Effector CD8-positive, alpha-beta T cell (primary cell): ENCODE data around the gene DUSP7.
"Not testable (repeated sequence)": the region's sequence is repeated elsewhere in the genome, so short reads cannot be mapped to it uniquely, and the experiment has no call there.

Source experiments
- DNase-seq: peaks from one replicate; lab custom pipeline; 2025; lab: John Stamatoyannopoulos, UW

Gene DUSP7

DNA sequence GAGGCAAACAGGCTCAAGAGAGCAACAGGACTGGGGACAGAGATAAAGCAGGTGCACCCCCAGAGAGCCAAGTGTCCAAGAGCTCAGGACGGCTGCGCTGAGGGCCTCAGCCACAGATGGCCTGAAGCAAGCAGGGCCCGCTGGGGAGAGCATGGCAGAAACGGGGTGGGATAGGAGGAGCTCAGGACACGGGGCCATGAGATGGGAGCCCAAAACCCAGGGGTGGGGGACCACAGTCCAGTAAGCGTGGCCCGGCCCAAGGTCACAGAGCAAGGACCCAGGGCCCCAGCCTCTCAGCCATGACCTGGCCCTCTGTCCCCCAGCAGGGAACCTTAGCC is 9.5 kb downstream of the DUSP7 start:
- no peak for DNase-seq

DNA sequence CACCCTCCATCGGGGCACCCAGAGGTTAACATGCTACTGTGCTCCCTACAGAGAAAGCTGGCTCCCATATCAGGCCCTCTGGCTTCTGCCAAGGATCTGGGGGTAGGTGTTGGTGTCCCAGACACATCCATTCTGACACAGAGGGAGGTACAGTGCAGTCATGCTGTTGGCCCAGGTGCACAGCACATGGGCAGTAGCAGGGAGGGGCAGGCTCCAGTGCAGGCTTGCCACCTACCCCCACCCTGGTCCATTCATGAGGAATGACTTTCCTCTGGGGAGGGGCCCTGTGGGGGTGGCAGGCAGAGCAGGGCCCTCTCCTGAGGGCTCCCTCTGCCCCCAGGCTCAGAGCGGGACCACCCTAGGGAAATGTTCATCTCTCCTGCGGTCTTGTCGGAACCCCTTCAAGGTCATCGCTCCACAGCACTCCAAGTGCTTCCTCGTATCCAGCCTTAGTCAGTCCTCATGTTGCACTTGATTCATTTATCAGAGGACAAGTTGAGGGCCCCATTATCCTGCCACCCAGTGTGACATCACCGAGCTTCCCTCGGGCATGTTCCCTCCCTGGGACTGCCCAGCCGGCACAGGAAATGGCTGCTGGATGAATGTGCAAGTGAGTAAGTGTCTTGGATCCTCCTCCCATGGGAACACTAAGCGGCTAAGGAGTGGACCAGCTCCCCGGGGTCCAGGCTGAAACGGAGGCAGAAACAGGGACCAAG is 10.0 kb downstream of the DUSP7 start:
- no peak for DNase-seq

DNA sequence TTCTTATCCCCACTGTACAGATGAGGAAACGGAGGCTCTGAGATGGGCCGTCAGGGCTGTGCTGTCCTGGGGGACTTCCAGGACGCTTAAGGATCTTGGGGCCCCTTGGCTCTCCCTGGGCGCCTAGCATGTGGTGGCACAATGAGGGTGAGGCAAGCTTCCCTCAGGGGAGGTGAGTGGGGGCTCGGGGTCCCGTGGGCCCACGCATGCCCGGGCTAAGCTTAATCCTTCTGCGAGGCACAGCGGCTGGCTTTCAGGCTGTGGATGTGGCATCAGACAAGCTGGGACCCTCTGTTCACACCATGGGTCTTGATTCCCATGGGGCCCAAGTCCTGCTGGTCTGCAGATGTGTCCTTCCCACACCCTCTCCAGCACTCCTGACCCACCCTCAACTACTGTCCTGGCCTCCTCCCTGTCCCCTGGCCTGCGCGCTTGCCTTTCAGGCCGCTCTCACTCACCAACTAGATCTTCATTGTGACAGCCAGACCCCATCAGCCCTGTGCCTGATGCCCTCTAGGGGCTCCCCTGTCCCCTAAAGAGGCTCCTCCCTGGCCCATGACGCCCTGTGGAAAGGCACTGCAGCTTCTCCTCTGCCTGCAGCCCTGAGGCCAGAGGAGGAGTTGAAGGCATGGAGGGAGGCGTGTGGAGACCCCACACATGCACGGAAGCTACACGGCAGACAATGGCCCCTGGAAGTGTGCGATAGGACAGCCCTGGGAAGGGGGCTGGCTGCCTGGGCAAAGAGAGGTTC is 11.3 kb downstream of the DUSP7 start:
- no peak for DNase-seq

DNA sequence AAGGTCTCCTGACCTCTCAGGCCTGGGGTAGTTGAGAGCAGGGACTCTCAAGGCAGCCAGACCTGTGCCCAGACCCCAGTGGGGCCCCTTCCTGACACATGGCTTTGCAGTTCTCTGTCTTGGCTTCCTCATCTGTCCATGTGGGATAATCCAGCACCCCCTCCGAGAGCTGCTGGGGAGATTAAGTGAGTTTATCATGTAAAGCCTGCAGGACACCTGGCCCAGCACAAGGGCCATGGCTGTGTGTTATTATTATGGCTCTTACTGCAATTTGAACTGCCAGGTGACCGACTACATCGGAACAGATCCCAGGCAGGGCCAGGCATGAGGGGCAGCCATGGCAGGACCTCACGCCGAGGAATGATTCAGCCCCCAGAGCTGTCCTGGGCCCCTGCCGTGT is 12.6 kb downstream of the DUSP7 start:
- no peak for DNase-seq

DNA sequence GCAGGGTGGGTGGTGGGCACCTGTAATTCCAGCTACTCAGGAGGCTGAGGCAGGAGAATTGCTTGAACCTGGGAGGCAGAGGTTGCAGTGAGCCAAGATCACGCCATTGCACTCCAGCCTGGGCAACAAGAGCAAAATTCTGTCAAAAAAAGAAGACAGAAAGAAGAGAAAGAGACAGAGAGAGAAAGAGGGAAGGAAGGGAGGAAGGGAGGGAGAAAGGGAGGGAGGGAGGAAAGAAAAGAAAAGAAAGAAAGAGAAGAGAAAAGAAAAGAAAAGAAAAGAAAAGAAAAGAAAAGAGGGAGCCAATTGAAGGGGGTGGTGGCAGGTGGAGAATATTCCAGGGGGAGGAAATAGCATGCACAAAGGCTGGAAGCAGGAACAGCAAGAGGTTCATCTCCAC is 13.3 kb downstream of the DUSP7 start:
- not testable (repeated sequence) for DNase-seq

DNA sequence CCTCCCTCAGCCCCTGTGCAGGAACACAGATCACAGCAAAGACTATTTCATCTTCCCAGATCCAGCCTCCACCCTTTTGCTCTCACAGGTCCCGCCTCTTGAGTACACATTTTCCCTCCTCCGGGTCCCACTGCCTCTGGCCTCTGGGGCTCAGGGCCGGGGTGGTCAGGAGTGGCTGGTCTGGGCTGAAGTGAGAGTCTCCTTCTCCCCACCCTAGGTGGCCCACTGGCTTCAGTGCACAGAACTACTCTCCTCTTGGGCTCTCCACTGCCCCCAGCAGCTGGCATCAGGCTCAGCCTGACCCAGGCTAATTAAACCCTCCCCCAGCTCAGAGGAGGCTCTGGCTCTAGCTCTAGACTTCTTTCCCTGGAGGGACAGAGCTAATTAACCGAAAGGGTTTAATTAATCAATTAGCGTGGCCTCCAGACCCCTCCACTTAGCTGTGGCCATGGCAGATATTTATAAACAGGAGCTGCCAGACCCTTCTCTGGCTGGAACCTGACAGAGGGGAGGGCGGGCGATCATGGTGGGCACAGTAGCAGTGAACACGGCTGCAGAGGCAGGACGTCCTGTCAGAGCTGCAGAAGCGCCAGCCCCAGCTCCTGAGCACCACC is 15.1 kb downstream of the DUSP7 start:
- no peak for DNase-seq

DNA sequence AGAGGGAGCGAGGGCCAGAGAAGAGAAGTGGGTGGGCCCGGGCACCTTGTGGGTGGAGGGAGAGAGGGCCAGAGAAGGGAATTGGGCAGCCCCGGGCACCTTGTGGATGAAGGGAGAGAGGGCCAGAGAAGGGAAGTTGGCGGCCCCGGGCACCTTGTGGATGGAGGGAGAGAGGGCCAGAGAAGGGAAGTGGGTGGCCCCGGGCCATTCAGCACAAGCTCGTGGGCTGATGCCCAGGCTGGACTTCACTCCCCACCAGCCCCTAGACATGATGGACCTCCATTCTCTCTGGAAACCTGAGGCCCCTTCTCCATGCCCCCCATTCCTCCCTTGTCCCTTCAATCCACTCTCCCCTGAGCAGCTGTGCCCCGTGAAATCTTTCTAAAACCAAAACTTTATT is 15.8 kb downstream of the DUSP7 start:
- no peak for DNase-seq

DNA sequence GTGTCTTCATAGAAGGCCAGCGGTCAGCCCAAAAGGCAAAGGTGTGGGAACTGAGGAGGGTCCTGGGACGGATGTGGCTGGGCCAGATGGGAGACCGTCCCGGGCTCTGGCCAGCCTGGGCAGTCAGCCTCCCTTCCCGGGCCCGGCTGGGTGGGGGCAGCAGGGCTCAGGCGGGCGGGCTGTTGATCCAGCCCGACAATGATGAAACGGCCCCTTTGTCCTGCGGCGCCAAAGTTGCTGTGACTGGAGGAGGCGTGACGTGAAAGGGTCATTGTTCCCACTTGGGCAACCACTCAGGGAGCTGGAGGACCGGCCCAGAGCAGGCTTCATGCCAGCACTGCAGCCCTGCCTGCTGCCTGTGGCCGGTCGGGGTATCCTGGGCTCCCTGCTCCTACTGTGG is 16.5 kb downstream of the DUSP7 start:
- no peak for DNase-seq

DNA sequence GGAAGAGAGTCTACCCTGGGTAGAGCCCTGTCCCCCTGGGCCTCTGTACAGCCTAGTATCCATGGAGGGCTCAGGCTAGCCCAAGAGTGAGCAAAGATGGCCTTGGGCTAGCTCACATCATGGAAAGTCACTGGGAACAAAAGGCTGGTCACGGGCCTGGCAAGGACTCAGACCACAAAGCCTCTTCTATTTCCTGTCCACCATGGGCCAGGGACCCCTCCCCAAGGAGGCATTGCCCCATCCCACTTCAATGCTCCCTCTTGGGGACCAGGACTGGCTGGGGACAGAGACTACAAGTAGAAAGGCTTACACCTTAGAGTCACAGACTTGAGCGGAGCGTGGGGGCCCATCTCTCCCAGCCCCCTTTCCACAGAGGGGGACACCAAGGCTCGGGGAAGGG is 16.9 kb downstream of the DUSP7 start:
- no peak for DNase-seq

DNA sequence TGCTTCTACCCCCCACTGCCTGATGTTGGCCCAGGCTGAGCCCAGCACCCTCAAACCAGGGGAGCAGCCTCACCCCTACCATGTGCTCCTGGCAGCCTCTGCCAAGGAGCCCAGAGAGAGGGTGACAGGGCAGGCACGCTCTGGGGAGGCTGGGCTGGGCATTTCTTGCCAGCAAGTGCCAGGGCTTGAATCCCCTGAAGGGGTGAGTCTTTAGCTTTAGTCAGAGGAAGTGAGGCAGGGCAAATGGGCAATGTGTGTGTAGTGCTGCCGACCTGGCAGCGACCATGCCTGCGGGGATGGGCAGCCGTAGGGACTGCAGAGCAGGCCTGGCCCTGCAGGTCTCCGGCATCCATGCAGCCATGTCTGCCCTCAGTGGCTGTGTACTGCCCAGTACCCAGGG is 18.1 kb downstream of the DUSP7 start:
- DNase-seq: no peak

DNA sequence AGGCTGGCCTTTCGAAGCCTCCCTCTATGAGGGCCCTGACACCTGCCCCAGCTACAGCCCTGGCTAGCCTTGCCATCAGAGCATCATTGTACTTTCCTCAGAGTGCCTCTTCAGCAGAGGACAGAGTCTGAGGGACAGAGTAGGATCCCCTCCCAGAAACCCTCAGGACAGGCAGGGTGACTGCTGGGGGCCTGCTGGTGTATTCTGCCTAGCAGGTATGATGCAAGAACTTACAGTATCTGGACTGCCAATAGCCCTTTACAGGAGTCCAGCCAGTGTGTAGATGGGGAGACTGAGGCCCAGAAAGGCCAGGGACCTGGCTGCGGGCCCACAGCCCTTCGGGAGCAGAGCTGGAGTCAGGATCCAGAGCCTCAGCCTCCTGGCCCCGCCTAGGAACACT is 19.1 kb downstream of the DUSP7 start:
- DNase-seq: no peak

DNA sequence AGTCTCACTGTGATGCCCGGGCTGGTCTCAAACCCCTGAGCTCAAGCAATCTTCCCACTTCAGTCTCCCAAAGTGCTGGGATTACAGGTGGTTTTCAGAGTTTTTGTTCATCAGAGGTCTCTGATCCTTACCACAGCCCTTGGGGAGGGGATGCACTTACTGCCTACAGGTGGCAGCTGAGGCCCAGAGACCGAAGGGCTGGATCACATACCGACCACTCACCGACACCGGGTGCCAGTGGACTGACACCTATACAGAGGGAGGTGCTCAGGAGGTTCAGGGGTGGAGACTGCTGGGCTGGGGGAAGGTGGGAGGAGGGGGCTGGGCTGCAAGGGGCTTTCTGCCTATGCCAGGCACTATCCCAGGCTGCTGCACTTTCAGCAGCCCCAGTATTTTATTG is 19.5 kb downstream of the DUSP7 start:
- DNase-seq: no peak

DNA sequence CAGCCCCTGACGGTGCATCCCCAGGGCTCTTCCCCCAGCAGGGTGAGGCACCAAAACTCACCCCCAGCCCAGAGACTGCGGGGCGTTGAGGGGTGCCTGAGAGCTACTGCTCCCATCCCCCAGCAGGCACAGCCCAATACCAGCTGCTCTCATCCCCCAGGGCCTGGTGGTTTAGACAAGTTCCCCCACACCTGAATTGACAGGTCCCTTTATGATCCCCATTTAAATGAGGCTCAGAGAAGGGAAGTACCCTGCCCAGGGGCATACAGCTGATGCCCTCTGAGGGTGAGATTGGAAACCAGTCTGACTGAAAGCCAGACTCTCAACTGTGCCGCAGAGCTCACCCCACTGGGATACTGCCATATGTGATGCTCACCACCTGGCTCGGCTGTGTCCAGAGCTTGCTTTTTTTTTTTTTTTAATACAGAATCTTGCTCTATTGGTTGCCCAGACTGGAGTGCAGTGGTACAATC is 20.1 kb downstream of the DUSP7 start:
- no peak for DNase-seq

DNA sequence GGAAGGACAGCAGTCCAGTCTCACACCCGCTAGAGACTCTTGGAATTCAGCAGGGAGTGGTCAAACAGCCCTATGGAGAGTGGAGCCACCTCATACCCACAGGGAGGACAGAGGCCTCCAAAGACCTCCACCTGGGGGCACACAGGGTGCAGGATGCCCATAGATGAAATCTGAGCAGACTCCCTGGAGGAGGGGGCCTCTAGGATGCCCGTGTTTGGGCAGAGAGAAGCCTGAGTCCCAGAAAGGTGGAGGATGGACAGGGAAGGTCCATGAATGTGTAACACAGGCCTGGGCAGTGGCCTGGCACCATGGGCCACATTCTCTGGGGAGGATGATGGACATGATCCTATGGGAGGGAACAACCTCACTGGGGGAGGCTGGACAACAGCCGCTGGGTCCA is 21.7 kb downstream of the DUSP7 start:
- DNase-seq: no peak

DNA sequence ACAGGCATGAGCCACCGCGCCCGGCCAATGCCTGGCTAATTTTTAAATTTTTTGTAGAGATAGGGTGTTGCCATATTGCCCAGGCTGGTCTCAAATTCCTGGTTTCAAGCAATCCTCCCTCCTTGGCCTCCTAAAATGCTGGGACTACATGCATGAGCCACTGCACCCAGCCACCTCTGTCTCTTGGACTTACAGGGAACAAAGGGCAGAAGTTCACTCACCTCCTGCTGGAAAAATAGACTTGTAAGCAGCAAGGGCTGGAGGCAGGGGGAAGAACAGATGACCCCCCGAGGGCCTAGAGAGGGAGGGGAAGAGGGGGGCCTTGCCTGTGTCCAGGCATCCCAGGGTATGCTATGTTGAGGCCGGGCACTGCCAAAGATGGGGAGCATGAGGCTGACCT is 22.2 kb downstream of the DUSP7 start:
- DNase-seq: no peak

DNA sequence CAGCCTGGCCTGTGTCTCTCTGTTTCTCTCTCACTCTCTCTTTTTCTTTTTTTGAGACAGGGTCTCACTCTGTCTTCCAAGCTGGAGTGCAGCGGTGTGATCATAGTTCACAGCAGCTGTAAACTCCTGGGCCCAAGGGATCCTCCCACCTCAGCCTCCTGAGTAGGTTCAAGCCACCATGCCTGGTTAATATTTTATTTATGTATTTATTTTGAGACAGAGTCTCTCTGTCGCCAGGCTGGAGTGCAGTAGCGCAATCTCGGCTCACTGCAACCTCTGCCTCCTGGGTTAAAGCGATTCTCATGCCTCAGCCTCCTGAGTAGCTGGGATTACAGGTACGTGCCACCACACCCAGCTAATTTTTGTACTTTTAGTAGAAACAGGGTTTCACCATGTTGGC is 22.6 kb downstream of the DUSP7 start:
- DNase-seq: not testable (repeated sequence)

DNA sequence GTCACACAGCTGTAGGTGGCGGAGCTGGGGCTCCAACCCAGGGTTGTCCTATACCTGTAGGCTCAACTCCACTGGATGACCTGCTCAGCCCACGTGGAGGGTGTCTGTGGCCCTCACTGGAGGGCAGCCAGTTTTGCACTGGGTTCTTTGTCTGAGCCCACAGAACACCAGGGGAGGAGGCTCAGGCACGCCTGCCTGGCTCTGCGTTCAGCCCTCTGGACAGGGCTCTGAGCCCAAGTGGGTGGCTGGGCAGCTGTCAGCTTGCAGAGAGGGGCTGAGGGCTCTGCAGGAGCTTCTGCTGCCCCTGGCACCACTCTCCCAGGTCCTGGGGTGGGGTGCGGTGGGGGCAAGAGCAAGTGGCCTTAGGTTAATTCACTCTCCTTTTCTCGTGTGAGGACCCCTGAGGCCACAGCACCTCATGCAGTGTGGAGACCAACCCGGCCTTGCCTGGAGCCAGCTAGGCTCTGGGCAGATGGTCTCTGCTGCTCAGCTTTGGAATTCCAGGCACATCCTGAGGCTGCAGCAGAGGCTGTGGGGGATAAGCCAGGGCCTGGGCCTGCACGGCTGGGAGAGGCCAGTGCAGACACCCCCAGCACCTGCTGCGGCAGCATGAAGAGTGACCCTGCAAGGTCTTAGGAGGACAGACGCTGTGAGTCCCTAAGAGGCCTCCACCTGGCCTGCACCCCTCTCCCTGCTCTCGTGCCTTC is 23.5 kb downstream of the DUSP7 start:
- no peak for DNase-seq

DNA sequence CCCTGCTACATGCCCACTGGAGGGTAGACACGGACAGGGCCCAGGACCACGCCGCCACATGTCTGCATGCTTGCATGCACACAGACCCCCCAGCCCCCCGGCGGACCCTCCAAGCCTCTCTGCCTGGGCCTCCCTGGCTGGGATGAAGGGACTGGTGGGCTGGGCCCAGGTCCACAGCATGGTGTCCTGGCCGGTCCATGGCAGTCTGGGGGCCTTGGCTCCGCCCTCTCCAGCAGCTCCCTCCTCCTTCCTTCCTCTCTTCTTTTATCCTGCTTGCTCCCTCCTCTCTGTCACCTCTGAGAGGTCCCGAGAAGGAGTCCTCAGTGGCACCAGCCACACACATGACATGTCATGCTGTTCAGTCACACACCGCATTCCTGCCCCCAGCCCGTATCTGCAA is 24.5 kb downstream of the DUSP7 start:
- no peak for DNase-seq

DNA sequence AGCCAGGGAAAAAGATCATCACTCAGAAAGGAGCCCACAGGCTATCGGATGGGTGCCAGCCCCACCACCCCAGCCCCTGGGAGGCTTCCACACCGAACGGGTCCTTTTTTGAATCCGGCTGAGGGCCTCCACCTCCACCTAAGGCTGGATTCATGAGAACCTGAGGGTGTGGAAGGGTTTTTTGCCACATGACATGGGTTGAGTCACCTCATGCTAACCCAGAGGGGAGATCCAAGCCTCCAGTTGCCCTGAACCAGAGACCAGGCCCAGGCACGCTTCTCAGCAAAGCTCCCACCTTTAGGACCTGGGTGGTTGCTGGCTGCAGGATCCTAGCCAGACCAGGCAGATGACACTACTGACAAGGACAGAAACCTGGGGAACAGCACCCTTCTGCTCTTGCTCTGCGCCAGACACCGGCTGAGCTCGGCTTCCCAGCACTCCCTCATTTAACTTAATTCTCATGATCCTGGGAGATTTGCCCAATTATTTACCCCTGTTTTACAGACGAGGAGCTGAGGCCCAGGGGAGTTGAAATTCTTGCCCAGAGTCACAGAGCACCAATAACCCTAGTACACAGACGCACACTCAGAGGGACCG is 25.6 kb downstream of the DUSP7 start:
- no peak for DNase-seq

DNA sequence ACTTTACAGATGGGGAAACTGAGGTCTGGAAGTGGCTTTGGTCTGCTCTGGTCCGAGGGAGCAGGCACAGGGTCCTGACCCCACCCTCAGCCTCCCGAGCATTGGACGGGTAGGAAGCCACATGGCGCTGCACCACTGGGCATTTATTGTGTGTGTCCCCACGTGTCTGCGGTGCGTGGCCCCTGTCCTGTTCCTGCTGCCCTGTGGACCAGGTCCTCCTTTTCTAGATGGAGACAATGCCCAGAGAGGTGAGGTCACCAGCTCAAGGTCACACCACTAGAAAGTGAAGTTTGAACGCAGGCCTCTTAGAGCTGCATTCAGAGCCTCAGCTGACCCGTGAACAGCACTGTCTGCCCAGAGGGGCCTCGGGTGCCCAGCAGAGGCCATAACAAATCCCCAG is 26.8 kb downstream of the DUSP7 start:
- no peak for DNase-seq

DNA sequence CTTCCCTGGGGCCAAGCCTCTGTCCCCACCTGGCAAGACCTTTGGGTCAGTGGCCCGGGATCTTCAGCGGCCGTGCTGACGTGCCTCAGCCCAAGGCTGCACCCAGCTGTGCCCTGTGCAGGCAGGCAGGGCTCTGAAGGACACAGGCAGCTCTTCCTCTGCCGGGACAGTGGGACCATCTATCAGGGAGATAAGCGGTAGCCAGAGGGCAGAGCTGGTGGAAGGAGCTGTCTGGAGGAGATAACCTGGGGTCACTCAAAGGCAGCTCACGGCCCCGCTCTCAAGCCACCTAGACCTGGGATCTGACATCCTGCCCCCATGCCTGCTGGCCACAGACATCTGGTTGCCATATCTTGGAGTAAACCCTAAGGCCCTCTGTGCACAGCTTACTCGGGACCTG is 27.3 kb downstream of the DUSP7 start:
- no peak for DNase-seq

DNA sequence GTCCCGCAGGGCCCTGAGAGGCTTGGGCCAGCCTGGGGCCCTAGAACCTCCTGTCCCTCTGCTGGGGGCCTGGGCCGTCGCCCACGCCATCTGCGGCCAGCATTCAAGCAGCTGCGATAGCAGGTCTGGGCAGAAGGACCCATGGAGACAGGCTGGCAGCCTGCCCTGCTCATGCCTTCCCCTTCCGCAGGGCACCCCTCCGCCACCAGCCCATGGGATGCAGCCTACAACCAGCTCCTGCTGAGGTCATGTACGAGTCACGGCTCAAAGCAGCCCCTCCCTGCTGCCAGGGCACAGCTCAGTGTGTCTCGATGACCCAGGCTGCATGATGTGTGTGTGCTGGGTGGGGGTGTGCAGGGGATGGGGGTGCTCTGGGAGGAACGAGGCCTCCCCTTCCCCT is 27.8 kb downstream of the DUSP7 start:
- DNase-seq: no peak
